A673 (cell line): ENCODE results near the gene AGA. TPM values are rescaled to one million over a fixed set of nuclear protein-coding genes. Genes with fewer than 3 reads are reported as not detected.

Experiments used
- Bru-seq: library from RNA; stranded (reverse); fragments of 400-500 nt; gene quantifications from one replicate; lab custom pipeline; 2021; lab: Mats Ljungman, UMichigan
- BruChase-seq, 2 experiments: library from RNA; stranded (reverse); fragments of 400-500 nt; gene quantifications; one replicate each; lab custom pipeline; 2021; lab: Mats Ljungman, UMichigan
- BruUV-seq: library from RNA; stranded (reverse); fragments of 400-500 nt; replicated peaks from 2 replicates; lab custom pipeline; 2021; lab: Mats Ljungman, UMichigan
- CTCF ChIA-PET: fragments of 300-600 bp; sonication (Branson Sonifier 250); formaldehyde crosslinking; loops from one replicate; lab custom pipeline; 2022; ENCODE audit warnings: antibody characterized with exemption; lab: Charles Lee
- POLR2A ChIA-PET: fragments of 300-600 bp; sonication (Branson Sonifier 250); formaldehyde crosslinking; loops from one replicate; lab custom pipeline; 2022; ENCODE audit warnings: antibody characterized with exemption; ENCODE audit not compliant: low non-redundant PET; lab: Charles Lee
- DNase-seq: peaks from one replicate; pipeline ENCODE4 v3.0.0-alpha.2; 2015; ENCODE audit warnings: low spot score
- H3K27ac ChIP-seq: fragments of 200-600 bp; sonication (generic); 2 replicates; pipeline ENCODE4 v1.5.1; 2016; ENCODE audit warnings: mixed run types, low read depth, mild to moderate bottlenecking, mixed read lengths, antibody characterized with exemption, low read length; ENCODE audit not compliant: poor library complexity, severe bottlenecking
- H3K27me3 ChIP-seq: fragments of 200-600 bp; sonication (generic); replicated peaks from 2 replicates; pipeline ENCODE4 v1.6.1; 2017; ENCODE audit warnings: mixed run types, low read depth, mild to moderate bottlenecking, mixed read lengths, antibody characterized with exemption, low read length; ENCODE audit not compliant: insufficient read depth, poor library complexity
- H3K36me3 ChIP-seq: fragments of 200-600 bp; sonication (generic); 2 replicates; pipeline ENCODE4 v1.6.1; 2016; ENCODE audit warnings: mixed run types, mild to moderate bottlenecking, mixed read lengths, antibody characterized with exemption, low read length; ENCODE audit not compliant: insufficient read depth, poor library complexity, severe bottlenecking
- H3K4me1 ChIP-seq: fragments of 200-600 bp; sonication (generic); 2 replicates; pipeline ENCODE4 v1.6.1; 2017; ENCODE audit warnings: mixed run types, mild to moderate bottlenecking, mixed read lengths, antibody characterized with exemption, low read length; ENCODE audit not compliant: insufficient read depth, poor library complexity, severe bottlenecking
- H3K4me3 ChIP-seq: fragments of 200-600 bp; sonication (generic); 2 replicates; pipeline ENCODE4 v1.5.1; 2016; ENCODE audit warnings: low read depth, mixed run types, mild to moderate bottlenecking, mixed read lengths, low read length; ENCODE audit not compliant: poor library complexity, severe bottlenecking
- H3K9me3 ChIP-seq: fragments of 200-600 bp; sonication (generic); 2 replicates; pipeline ENCODE4 v1.6.1; 2016; ENCODE audit warnings: mixed run types, low read depth, mild to moderate bottlenecking, mixed read lengths, antibody characterized with exemption, low read length; ENCODE audit not compliant: poor library complexity, severe bottlenecking
- CTCF ChIP-seq: fragments of 300-800, 200-600 bp; sonication (generic); conservative IDR thresholded peaks from 2 replicates; pipeline ENCODE4 v1.5.1; 2017; ENCODE audit warnings: low read depth, mild to moderate bottlenecking, antibody characterized with exemption, low read length, moderate library complexity, mixed read lengths
- EZH2 ChIP-seq: fragments of 200-600 bp; sonication (generic); IDR thresholded peaks from 2 replicates; pipeline ENCODE4 v1.6.1; 2017; ENCODE audit warnings: borderline replicate concordance, low read depth, mild to moderate bottlenecking, mixed read lengths, antibody characterized with exemption, low read length; ENCODE audit not compliant: poor library complexity, severe bottlenecking
- intact Hi-C: fragments of 100-400 bp; cut with micrococcal nuclease; formaldehyde crosslinking; loops from one replicate; pipeline ENCODE4 v1.10.0; 2022; ENCODE audit not compliant: unreplicated experiment
- long read RNA-seq: library from polyadenylated mRNA; stranded (forward); transcript quantifications from one replicate; pipeline ENCODE4 v2.0.0, GENCODE V29; 2022
- total RNA-seq: library from RNA; stranded (reverse); gene quantifications from 2 replicates; pipeline ENCODE4 v1.2.3, GENCODE V29; 2021

Gene AGA
- total RNA-seq = 24.5 and 24.6 TPM in 2 replicates
- Bru-seq, nascent RNA = percentile 82 among the genes with signal in this experiment
- percentile 61 among the genes with signal in this experiment for BruChase-seq, experiment 1, labeled RNA remaining after a 2-hour chase
- BruChase-seq, experiment 2, labeled RNA remaining after a 6-hour chase = percentile 68 among the genes with signal in this experiment
- long read RNA-seq, transcript AGA-201 (9 exons, 2,107 nt) = major isoform, 46 of 52 reads
- long read RNA-seq, partial matches to known transcripts = 0 of 52 reads
- long read RNA-seq, other reads (novel, unspliced or antisense) = 6 of 52 reads

GRCh38 chr4:177441803-177442622 lies at the start of gene AGA:
Gene AGA, minus strand, starts transcription at chr4:177442437. Its CDS starts 62 bp downstream, at chr4:177442375.
- DNase-seq = peak; percentile 97
- POLR2A ChIA-PET = interaction anchor here (0.6 kb wide), 1 partner anchor 45 kb away, joined by 3 read pairs; no protein-coding TSS in a partner anchor
- TSS peak; percentile 55 for BruUV-seq
- no peak for TF ChIP-seq CTCF
- no peak for TF ChIP-seq EZH2
- peak within 1 kb of the TSS; percentile 58 for H3K4me3 ChIP-seq
- H3K27ac ChIP-seq = peak within 1 kb of the TSS; percentile 90
- CTCF ChIA-PET = interaction anchor here (0.5 kb wide), 1 partner anchor 29 kb away, joined by 3 read pairs; no protein-coding TSS in a partner anchor
- peaks cover 5% of the 10 kb centered on the region for H3K36me3 ChIP-seq
- peaks cover 7% of the 10 kb centered on the region for H3K4me1 ChIP-seq
- intact Hi-C loops = no loop called here
- no peaks in the 10 kb centered on the region for H3K9me3 ChIP-seq
- no peaks in the 10 kb centered on the region for H3K27me3 ChIP-seq

GRCh38 chr4:177492022-177492421 lies 49.8 kb upstream of the AGA start:
- POLR2A ChIA-PET = no interaction called here
- Histone ChIP-seq H3K4me1 (no peaks in the 10 kb centered on the region), H3K27ac (no peak overlapping the region), H3K4me3 (no peak overlapping the region), H3K27me3 (no peaks in the 10 kb centered on the region), H3K9me3 (no peaks in the 10 kb centered on the region), H3K36me3 (no peaks in the 10 kb centered on the region)
- DNase-seq = no peak
- intact Hi-C loops = no loop called here
- TF ChIP-seq CTCF (no peak), EZH2 (no peak)
- BruUV-seq = no TSS peak
- CTCF ChIA-PET = no interaction called here

GRCh38 chr4:177490769-177491168 lies 48.5 kb upstream of the AGA start:
- Histone ChIP-seq H3K27ac (no peak overlapping the region), H3K4me1 (no peaks in the 10 kb centered on the region), H3K36me3 (no peaks in the 10 kb centered on the region), H3K4me3 (no peak overlapping the region), H3K9me3 (no peaks in the 10 kb centered on the region), H3K27me3 (no peaks in the 10 kb centered on the region)
- CTCF ChIA-PET = no interaction called here
- no peak for TF ChIP-seq EZH2
- no peak for TF ChIP-seq CTCF
- DNase-seq = no peak
- BruUV-seq = no TSS peak
- POLR2A ChIA-PET = no interaction called here
- intact Hi-C loops = no loop called here
